Panc1 (cell line): ENCODE data around the gene NFATC2. TPM values are rescaled to one million over a fixed set of nuclear protein-coding genes. Genes with fewer than 3 reads are reported as not detected.

Experiments used
- ATAC-seq: fragments of 200-7000 bp; cut with Tn5 transposase; 2 replicates; pipeline ENCODE4 v1.9.1; 2020; ENCODE audit warnings: mild to moderate bottlenecking, moderate library complexity
- BruUV-seq: library from RNA; stranded (reverse); fragments of 400-500 nt; replicated peaks from 2 replicates; lab custom pipeline; 2021; lab: Mats Ljungman, UMichigan
- CTCF ChIA-PET: fragments of 300-600 bp; sonication (Branson Sonifier 250); formaldehyde crosslinking; loops from one replicate; lab custom pipeline; 2022; ENCODE audit warnings: antibody characterized with exemption; lab: Charles Lee
- POLR2A ChIA-PET: fragments of 300-600 bp; sonication (Branson Sonifier 250); formaldehyde crosslinking; loops from one replicate; lab custom pipeline; 2022; ENCODE audit warnings: antibody characterized with exemption; lab: Charles Lee
- DNase-seq: peaks from one replicate; pipeline ENCODE4 v3.0.0-alpha.2; 2010; ENCODE audit warnings: low read depth, low spot score
- H3K27ac ChIP-seq: 2 replicates; pipeline ENCODE4 v1.5.1; 2011; ENCODE audit warnings: mild to moderate bottlenecking, low read length, inconsistent platforms
- H3K27me3 ChIP-seq: fragments of 200-500 bp; sonication (Bioruptor generic); 2 replicates; pipeline ENCODE4 v1.6.0; 2014; ENCODE audit warnings: low read length, inconsistent platforms; ENCODE audit not compliant: control insufficient read depth, insufficient read depth
- H3K36me3 ChIP-seq: fragments of 200-500 bp; sonication (Bioruptor generic); 2 replicates; pipeline ENCODE4 v1.5.1; 2014; ENCODE audit warnings: inconsistent platforms, mild to moderate bottlenecking, low read length, moderate library complexity; ENCODE audit not compliant: control insufficient read depth, insufficient read depth
- H3K4me1 ChIP-seq: 2 replicates; pipeline ENCODE4 v1.5.1; 2011; ENCODE audit warnings: inconsistent platforms, mild to moderate bottlenecking, low read length, moderate library complexity; ENCODE audit not compliant: control insufficient read depth, insufficient read depth
- H3K4me3 ChIP-seq, 2 experiments: 2 replicates each; pipeline ENCODE4 v1.5.1; 2011 to 2012; ENCODE audit warnings: low read depth in 2 of 2, low read length in 2 of 2, mild to moderate bottlenecking in 2 of 2, inconsistent platforms in 1 of 2, moderate library complexity in 1 of 2
- H3K9me3 ChIP-seq: fragments of 200-500 bp; sonication (Bioruptor generic); 2 replicates; pipeline ENCODE4 v1.5.1; 2014; ENCODE audit warnings: low read depth, mild to moderate bottlenecking, inconsistent platforms, low read length, moderate library complexity; ENCODE audit not compliant: control insufficient read depth, insufficient read depth
- POLR2AphosphoS5 ChIP-seq: IDR thresholded peaks from 2 replicates; pipeline ENCODE4 v1.6.1; 2012; ENCODE audit warnings: mild to moderate bottlenecking, low read depth, low read length, moderate library complexity
- SIN3A ChIP-seq: IDR thresholded peaks from 2 replicates; pipeline ENCODE4 v1.6.1; 2012; ENCODE audit warnings: low read depth, mild to moderate bottlenecking, low read length, moderate library complexity, borderline replicate concordance; ENCODE audit not compliant: insufficient read depth
- TCF7L2 ChIP-seq: IDR thresholded peaks from 2 replicates; pipeline ENCODE4 v1.6.1; 2011; ENCODE audit warnings: mild to moderate bottlenecking, low read depth, low read length, inconsistent platforms
- in situ Hi-C: cut with HindIII; loops from 2 replicates; pipeline ENCODE4 v1.10.0; 2016; ENCODE audit warnings: low sequenced_read_pairs, low pct_unique_long_range_greater_than_20kb
- intact Hi-C: fragments of 100-400 bp; cut with micrococcal nuclease; formaldehyde crosslinking; loops from one replicate; pipeline ENCODE4 v1.10.0; 2022; ENCODE audit not compliant: unreplicated experiment
- total RNA-seq: library from RNA; stranded (reverse); gene quantifications from one replicate; pipeline ENCODE4 v1.2.1, GENCODE V29; 2021; ENCODE audit not compliant: unreplicated experiment
- TF ChIP-seq, protein P1 (sequence below): fragments of 450-650 bp; IDR thresholded peaks from 2 replicates; pipeline ENCODE4 v1.5.1; 2017; ENCODE audit warnings: mild to moderate bottlenecking
- TF ChIP-seq, protein P2 (sequence below), 2 experiments: IDR thresholded peaks; 2 replicates each; pipeline ENCODE4 v1.6.1; 2011 to 2012; ENCODE audit warnings: low read depth in 2 of 2, control low read depth in 1 of 2, low read length in 1 of 2, mild to moderate bottlenecking in 1 of 2, moderate library complexity in 1 of 2; ENCODE audit not compliant: insufficient read depth in 1 of 2

The NFATC2 gene
- total RNA-seq, 1 experiment from 2014 or later: 10.6 TPM

DNA sequence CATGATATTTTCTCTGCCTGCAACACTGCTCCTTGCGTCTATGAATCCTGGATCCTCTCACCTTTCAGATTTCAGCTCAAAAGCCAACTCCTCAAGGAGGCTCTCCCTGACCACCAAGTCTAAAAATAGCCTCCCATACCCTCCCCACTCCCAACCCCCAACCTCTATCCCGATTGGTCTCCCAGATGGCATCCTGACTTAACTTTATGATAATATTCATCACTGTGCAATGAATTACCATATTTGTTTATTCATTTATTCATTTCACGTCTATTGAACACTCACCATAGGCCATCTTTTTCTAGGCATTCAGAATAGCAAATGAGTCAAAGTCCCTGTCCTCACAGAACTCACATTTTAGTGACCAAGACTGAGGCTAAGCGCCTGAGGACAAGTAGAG lies 42.6 kb upstream of the NFATC2 start:
- DNase-seq (no peak), ATAC-seq (no peak)
- Histone ChIP-seq H3K27me3 (no peaks in the 10 kb centered on the region), H3K4me1 (no peaks in the 10 kb centered on the region), H3K36me3 (no peaks in the 10 kb centered on the region), H3K9me3 (no peaks in the 10 kb centered on the region), H3K4me3 (no peak overlapping the region), H3K27ac (no peak overlapping the region)
- ChIA-PET POLR2A (no interaction called here), CTCF (interaction anchor here (1.1 kb wide), 1 partner anchor 10 kb away, joined by 3 read pairs; no protein-coding TSS in a partner anchor)
- no TSS peak for BruUV-seq
- TF ChIP-seq, protein P1, sequence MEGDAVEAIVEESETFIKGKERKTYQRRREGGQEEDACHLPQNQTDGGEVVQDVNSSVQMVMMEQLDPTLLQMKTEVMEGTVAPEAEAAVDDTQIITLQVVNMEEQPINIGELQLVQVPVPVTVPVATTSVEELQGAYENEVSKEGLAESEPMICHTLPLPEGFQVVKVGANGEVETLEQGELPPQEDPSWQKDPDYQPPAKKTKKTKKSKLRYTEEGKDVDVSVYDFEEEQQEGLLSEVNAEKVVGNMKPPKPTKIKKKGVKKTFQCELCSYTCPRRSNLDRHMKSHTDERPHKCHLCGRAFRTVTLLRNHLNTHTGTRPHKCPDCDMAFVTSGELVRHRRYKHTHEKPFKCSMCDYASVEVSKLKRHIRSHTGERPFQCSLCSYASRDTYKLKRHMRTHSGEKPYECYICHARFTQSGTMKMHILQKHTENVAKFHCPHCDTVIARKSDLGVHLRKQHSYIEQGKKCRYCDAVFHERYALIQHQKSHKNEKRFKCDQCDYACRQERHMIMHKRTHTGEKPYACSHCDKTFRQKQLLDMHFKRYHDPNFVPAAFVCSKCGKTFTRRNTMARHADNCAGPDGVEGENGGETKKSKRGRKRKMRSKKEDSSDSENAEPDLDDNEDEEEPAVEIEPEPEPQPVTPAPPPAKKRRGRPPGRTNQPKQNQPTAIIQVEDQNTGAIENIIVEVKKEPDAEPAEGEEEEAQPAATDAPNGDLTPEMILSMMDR: no peak
- TF ChIP-seq POLR2AphosphoS5 (no peak), TCF7L2 (no peak), SIN3A (no peak)
- TF ChIP-seq, protein P2, sequence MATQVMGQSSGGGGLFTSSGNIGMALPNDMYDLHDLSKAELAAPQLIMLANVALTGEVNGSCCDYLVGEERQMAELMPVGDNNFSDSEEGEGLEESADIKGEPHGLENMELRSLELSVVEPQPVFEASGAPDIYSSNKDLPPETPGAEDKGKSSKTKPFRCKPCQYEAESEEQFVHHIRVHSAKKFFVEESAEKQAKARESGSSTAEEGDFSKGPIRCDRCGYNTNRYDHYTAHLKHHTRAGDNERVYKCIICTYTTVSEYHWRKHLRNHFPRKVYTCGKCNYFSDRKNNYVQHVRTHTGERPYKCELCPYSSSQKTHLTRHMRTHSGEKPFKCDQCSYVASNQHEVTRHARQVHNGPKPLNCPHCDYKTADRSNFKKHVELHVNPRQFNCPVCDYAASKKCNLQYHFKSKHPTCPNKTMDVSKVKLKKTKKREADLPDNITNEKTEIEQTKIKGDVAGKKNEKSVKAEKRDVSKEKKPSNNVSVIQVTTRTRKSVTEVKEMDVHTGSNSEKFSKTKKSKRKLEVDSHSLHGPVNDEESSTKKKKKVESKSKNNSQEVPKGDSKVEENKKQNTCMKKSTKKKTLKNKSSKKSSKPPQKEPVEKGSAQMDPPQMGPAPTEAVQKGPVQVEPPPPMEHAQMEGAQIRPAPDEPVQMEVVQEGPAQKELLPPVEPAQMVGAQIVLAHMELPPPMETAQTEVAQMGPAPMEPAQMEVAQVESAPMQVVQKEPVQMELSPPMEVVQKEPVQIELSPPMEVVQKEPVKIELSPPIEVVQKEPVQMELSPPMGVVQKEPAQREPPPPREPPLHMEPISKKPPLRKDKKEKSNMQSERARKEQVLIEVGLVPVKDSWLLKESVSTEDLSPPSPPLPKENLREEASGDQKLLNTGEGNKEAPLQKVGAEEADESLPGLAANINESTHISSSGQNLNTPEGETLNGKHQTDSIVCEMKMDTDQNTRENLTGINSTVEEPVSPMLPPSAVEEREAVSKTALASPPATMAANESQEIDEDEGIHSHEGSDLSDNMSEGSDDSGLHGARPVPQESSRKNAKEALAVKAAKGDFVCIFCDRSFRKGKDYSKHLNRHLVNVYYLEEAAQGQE (IDR thresholded peaks at IDR 0.05; ENCODE audit: insufficient read depth in 1 of 2, low read depth in 2 of 2, low read length in 1 of 2): no peak
- in situ Hi-C loops (no loop called here), intact Hi-C loops (no loop called here)

DNA sequence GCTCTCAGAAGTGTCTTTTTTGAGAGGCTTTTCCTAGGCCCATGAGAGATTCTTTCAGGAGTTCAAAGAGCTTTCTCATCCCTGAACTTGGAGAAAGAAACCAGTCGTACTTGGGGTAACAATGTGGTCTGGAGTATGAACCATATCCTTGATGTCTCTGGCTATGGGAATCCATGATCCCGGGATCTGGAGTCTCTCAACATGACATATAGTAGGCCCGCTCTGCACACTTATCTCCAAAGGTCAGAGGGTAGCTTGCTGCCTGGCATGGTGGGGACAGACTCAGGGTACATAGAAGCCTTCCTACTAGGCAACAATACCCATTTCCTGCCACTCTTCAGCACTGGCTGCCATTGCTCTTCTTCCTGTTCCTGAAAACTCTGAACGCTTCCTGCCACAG lies 42.2 kb upstream of the NFATC2 start:
- H3K9me3 ChIP-seq: no peaks in the 10 kb centered on the region
- POLR2A ChIA-PET: no interaction called here
- TF ChIP-seq TCF7L2: no peak
- no peak for TF ChIP-seq SIN3A
- TF ChIP-seq, protein P1: no peak
- TF ChIP-seq, protein P2 (IDR thresholded peaks at IDR 0.05; ENCODE audit: insufficient read depth in 1 of 2, low read depth in 2 of 2, low read length in 1 of 2): no peak
- no peak for TF ChIP-seq POLR2AphosphoS5
- no peak overlapping the region for H3K27ac ChIP-seq
- ATAC-seq (no peak), DNase-seq (no peak)
- H3K36me3 ChIP-seq: no peaks in the 10 kb centered on the region
- in situ Hi-C loops: no loop called here
- H3K4me3 ChIP-seq: no peak overlapping the region
- CTCF ChIA-PET: interaction anchor here (1.1 kb wide), 1 partner anchor 10 kb away, joined by 3 read pairs; no protein-coding TSS in a partner anchor
- no peaks in the 10 kb centered on the region for H3K4me1 ChIP-seq
- BruUV-seq: no TSS peak
- intact Hi-C loops: no loop called here
- H3K27me3 ChIP-seq: no peaks in the 10 kb centered on the region
